Measurements from ENCODE around the gene OSGIN1. TPM values are rescaled to one million over a fixed set of nuclear protein-coding genes. Genes with fewer than 3 reads are reported as not detected.

OSGIN1 gene
- total and polyA plus RNA-seq, 3 donors from 2014 or later, result 12.3 to 18.5 (median 13.5) TPM

- DNase-seq, result no peak
- no peaks in the 10 kb centered on the region for H3K27me3 ChIP-seq
- H3K9me3 ChIP-seq, result no peaks in the 10 kb centered on the region
- intact Hi-C loops (cut with DNase I; ENCODE audit: low total_unique reads), result no loop called here
- no peak overlapping the region for H3K27ac ChIP-seq
- H3K4me3 ChIP-seq, result no peak overlapping the region
- TF ChIP-seq CTCF (IDR thresholded peaks at IDR 0.05) (no peak), POLR2A (IDR thresholded peaks at IDR 0.05) (no peak)
- no peaks in the 10 kb centered on the region for H3K36me3 ChIP-seq (ENCODE audit: low read depth, missing control alignments)
- no peaks in the 10 kb centered on the region for H3K4me1 ChIP-seq
- WGBS, 2 donors, result 78 to 85% methylated on average over 4 to 10 of the region's 10 CpGs
Observed at GRCh38 chr16:83973077-83973476, 20.0 kb downstream of the OSGIN1 start.

- Histone ChIP-seq H3K9me3 (no peaks in the 10 kb centered on the region), H3K4me1 (no peaks in the 10 kb centered on the region), H3K27ac (no peak overlapping the region), H3K4me3 (no peak overlapping the region), H3K36me3 (ENCODE audit: low read depth, missing control alignments) (no peaks in the 10 kb centered on the region), H3K27me3 (no peaks in the 10 kb centered on the region)
- TF ChIP-seq CTCF (IDR thresholded peaks at IDR 0.05) (no peak), POLR2A (IDR thresholded peaks at IDR 0.05) (no peak)
- WGBS, 2 donors, result 90 to 99% methylated on average over 15 to 22 of the region's 22 CpGs
- no peak for DNase-seq
- intact Hi-C loops (cut with DNase I; ENCODE audit: low total_unique reads), result no loop called here
Observed at GRCh38 chr16:83973581-83974385, 20.7 kb downstream of the OSGIN1 start.

GRCh38 chr16:83974475-83974874, 21.4 kb downstream of the OSGIN1 start:
- Histone ChIP-seq H3K9me3 (no peaks in the 10 kb centered on the region), H3K36me3 (ENCODE audit: low read depth, missing control alignments) (no peaks in the 10 kb centered on the region), H3K4me3 (no peak overlapping the region), H3K4me1 (no peaks in the 10 kb centered on the region), H3K27ac (no peak overlapping the region), H3K27me3 (no peaks in the 10 kb centered on the region)
- no peak for TF ChIP-seq POLR2A (IDR thresholded peaks at IDR 0.05)
- TF ChIP-seq CTCF (IDR thresholded peaks at IDR 0.05), result no peak
- intact Hi-C loops (cut with DNase I; ENCODE audit: low total_unique reads), result no loop called here
- WGBS, 2 donors, result 68 to 69% methylated on average over 7 of the region's 7 CpGs
- DNase-seq, result no peak

GRCh38 chr16:83975590-83976260, 22.7 kb downstream of the OSGIN1 start:
- intact Hi-C loops (cut with DNase I; ENCODE audit: low total_unique reads), result no loop called here
- DNase-seq, result no peak
- Histone ChIP-seq H3K27ac (no peak overlapping the region), H3K27me3 (no peaks in the 10 kb centered on the region), H3K4me3 (no peak overlapping the region), H3K36me3 (ENCODE audit: low read depth, missing control alignments) (no peaks in the 10 kb centered on the region), H3K9me3 (no peaks in the 10 kb centered on the region), H3K4me1 (no peaks in the 10 kb centered on the region)
- TF ChIP-seq POLR2A (IDR thresholded peaks at IDR 0.05) (no peak), CTCF (IDR thresholded peaks at IDR 0.05) (no peak)
- 65 to 84% methylated on average over 8 to 15 of the region's 15 CpGs for WGBS, 2 donors
